Activated CD8-positive, alpha-beta memory T cell treated with anti-CD3 and anti-CD28 coated beads, Interleukin-2, amount 50 U/mL, for 24 hours (primary cell): ENCODE results near the gene USP34.
"Not testable (repeated sequence)": the region's sequence is repeated elsewhere in the genome, so short reads cannot be mapped to it uniquely, and the experiment has no call there.

Source experiments
- DNase-seq: peaks from one replicate; pipeline ENCODE4 v3.0.0-alpha.2; 2020; ENCODE audit errors: extremely low read depth

USP34 gene

DNA sequence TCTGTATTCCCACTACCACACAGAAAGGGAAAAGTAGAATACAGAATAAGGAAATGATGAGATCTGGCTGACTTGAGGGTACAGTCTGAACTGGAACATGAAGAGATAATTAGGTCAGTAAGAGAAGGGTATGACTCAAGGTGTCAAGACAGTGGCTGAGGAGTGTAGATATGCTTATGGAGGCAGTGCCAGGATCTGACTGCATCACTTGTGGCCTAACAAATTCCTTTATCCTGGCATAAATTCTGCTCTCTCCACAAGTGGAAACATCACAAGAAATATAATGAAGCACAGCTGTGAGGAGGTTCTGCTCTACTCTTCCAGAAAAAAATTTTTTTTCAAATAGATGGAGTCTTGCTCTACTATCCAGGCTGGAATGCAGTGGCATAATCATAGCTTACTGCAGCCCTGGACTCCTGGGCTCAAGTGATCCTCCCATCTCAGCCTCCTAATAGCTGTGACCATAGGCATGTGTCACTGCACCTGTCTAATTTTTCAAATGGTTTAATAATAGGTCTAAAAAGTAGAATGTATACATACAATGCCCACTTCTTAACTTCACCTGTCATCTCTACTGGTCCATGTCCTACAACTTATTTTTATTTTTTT, 223.6 kb downstream of the USP34 start:
- no peak for DNase-seq

- DNase-seq, result no peak
Measured at GRCh38 chr2:61244694-61245093, 226.2 kb downstream of the USP34 start.

GRCh38 chr2:61241266-61241665, 229.6 kb downstream of the USP34 start:
- DNase-seq, result no peak

DNA sequence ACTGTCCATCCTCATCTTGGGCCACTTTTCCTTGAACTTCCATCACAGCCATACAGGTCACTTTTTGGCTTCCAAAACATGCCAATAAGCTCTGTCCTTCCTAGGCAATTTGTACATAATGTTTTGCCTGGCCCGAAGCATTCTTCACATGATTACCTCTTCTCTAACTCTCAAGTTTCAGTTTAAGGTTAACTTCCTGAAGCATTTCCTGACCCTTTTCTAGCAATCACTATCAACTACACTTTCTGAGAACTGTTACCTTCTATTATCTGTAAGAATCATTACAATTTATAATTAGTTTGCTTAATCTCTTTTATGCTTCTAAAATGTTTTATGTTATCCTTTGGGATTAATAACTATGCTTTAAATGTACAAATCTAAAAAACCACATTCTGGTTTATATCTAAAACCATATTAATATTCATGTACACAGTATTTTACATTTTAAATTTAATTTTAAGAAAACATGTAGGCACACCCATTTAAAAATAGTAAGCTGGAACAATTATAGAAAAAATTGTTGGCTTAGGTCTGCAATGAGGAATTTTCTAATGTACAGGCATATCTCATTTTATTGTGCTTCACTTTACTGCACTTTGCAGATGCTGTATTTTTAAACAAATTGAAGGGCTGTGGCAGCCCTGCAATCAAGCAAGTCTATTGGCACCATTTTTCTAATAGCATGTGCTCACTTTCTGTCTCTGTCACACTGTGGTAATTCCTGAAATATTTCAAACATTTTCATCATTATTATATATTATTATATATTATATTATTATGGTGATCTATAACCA, 232.5 kb downstream of the USP34 start:
- no peak for DNase-seq

DNA sequence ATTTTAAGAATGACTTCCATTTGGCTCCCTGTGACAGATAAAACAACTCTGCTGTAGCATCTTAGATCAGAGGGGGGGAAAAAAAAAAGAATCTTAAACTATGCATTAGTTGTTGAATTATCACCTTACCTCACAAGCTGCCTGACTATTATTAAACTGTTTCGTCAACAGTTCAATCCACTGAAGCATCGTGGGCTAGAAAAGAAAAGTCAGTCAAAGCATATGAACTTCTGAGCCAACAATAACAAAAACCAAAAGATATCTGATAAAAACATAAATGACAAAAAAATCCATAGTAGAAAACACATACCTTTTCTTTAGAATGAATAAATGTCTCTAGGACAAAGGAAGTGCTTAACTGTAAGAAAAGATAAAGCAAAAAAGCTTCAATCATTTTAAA, 235.2 kb downstream of the USP34 start:
- no peak for DNase-seq

DNA sequence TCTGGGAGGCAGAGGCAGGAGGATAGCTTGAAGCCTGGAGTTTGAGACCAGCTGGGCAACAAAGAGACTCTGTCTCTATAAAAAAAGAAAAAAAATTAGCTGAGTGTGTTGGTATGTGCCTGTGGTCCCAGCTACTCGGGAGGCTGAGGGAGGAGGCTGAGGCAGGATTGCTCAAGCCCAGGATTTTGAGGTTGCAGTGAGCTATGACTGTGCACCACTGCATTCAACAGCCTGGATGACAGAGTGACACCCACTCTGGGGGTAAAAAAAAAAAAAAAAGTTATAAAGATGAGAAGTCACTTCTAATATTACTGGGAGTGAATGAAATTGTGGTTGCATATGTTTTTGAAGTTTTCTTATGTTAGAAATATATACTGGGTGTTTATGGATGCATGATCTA, 237.3 kb downstream of the USP34 start:
- DNase-seq, result no peak

- no peak for DNase-seq
Measured at GRCh38 chr2:61229936-61230335, 241.0 kb downstream of the USP34 start.

- no peak for DNase-seq
Measured at GRCh38 chr2:61222567-61222966, 248.3 kb downstream of the USP34 start.

GRCh38 chr2:61221819-61222218, 249.1 kb downstream of the USP34 start:
- DNase-seq, result no peak

- no peak for DNase-seq
Measured at GRCh38 chr2:61220768-61221167, 250.1 kb downstream of the USP34 start.

DNA sequence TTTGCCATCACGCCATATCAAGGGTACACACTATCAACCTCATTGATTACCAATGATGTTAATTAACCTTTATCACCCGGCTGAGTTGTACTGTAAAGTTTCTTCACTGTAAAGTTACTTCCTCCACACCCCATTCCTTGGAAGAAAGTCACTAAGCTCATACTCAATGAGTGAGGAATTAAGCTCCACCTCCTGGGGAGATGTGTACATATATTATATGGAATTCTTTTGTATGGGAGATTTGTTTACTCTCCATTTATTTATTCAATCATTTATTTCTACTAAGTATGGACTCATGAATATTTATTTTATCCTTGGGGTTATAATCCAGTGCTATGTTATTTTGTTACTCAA, 252.1 kb downstream of the USP34 start:
- DNase-seq, result no peak

GRCh38 chr2:61218076-61218816, 252.6 kb downstream of the USP34 start:
- DNase-seq, result no peak

- DNase-seq, result no peak
Measured at GRCh38 chr2:61214171-61214570, 256.7 kb downstream of the USP34 start.

DNA sequence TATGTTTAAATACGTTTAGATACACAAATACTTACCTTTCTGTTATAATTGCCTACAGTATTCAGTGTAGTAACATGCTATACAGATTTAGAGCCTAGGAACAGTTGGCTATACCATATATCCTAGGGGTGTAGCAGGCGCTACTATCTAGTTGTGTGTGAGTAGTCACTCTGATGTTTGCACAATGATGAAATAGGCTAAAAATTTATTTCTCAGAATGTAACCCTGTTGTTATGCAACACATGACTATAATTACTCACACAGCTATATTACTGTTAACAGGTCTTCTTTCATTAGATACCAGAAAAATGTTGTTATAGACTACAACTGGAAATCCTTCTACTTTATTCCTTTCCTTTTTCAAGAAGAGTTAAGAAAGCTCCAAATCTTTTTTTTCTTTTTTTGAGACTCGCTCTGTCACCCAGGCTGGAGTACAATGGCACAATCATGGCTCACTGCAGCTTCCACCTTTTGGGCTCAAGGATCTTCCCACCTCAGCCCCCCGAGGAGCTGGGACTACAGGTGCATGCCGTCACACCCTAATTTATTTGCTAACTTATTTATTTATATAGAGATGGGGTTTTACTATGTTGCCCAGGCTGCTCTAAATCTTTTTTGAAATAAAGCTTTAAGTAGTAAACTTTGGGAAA, 260.4 kb downstream of the USP34 start:
- DNase-seq, result no peak

DNA sequence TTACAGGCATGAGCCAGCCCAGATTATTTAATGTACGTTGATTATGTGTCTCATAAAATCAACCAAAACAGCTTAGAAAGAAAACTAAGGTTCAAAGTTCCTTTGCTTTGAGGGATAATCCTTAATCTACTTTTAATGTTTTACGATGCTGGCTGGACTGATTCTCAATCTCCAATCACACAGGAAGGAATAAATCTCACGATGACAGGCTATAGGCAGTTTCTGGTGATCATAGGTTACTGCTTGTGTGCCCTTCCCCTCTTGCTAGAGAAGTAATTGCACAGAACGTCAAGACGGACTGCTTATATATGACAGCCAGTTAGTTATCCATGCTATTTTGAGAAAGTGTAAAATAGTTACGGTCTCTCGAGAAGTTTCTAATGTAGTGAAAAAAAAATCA, 265.8 kb downstream of the USP34 start:
- no peak for DNase-seq

DNA sequence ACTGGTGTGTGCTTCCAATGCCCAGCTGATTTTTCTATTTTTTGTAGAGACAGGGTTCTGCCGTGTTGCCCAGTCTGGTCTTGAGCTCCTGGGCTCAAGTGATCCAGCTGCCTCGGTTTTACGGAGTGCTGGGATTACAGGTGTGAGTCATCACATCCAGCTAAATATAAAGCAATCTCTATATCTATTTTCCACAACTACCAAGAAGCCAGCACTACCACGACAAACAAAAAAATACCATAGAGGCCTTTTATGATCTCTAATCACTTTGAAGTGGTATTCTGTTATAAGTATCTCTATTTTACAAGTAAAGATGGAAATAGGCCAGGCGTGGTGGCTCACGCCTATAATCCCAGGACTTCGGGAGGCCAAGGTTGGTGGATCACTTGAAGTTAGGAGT, 274.2 kb downstream of the USP34 start:
- DNase-seq, result no peak

- DNase-seq, result not testable (repeated sequence)
Measured at GRCh38 chr2:61194646-61195045, 276.2 kb downstream of the USP34 start.

DNA sequence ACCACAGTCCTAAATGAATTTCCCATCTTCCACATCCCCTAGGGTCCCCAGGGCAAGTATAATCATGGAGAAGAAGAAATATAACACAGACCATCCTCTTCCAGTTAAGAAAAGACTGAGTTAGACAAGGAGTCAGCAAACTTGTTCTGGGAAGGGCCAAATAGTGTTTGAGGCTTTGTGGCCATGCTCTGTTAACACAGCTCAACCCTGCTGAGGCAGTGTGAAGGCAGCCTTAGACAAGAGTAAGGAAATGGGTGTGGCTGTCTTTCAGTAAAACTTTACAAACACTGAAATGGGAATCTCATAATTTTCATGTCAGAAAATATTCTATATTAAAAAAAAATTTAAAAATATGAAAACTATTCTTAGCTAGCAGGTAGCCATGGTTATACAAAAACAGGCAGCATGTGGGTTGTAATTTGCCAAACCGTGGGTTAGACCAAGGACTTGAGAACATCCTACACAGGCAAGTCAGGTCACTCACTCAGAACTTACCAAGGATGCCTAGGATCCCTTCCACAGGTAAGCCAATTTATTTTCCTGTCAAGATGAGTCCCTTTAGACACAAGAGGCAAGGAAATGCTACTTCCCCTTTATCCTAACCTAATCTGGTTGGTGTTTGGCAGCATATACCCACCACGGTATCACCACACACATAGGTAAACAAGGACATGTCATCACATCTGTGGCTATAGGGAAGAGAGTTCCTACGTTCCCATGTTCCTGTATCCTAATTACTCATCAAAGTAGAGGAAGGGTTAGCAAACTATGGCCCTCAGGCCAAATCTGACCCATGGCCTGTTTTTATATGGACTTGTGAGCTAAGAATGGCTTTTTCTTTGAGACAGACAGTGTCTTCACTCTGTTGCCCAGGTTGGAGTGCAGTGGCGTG, 277.0 kb downstream of the USP34 start:
- DNase-seq, result no peak

GRCh38 chr2:61187085-61187484, 283.8 kb downstream of the USP34 start:
- no peak for DNase-seq

DNA sequence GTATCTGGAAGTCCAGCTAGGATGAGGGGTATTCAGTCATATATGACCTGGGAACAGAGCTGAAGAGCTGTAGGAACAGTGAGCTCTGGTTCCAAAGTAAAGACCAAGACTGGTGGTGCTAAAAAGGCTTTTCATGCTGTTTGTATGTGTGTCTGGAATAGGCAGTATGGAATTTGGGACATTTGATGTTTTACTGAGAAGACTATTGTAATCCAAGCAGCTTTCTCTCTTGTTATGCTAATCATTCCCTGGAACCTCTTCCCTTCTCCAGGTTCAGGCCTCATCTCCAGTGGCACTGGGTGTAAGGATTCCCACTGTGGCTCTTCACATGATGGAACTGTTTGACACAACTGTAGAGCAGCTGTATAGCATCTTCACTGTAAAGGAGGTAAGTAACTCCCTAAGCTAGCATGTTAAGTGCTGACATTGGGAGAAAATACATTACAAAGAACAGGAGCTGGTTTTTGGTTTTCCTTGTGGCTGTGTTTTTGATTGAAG, 285.6 kb downstream of the USP34 start:
- no peak for DNase-seq

DNA sequence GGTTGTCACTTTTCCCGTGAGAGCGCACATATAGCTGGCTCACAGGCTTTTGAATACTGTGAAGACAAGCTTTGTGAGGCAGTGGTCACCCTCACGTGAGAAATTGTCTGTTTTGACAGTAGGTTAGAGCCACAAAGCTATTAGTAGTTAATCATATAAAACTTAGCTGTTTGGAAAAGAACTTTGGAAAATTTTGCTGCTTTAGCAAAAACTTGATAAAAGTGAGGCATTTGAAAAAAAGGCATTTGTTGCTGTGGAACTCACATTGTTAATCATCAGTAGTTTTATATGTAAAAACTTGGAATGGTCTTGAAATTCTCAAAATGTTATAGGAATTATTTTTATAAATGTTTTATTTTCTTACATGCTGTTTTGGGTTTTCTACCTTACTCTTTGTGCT, 286.6 kb downstream of the USP34 start:
- no peak for DNase-seq
